Measurements from ENCODE around the gene CD99L2.

Gene CD99L2

GRCh38 chrX:150763303-150763797 is 135.1 kb downstream of the CD99L2 start:
- no peak overlapping the region for H3K4me3 ChIP-seq (ENCODE audit: low read depth, low read length)
- ChIA-PET CTCF (interaction anchor here (1.3 to 1.5 kb wide), 2 partner anchors 8 to 9 kb away, joined by 3 to 8 read pairs; no protein-coding TSS in a partner anchor), POLR2A (no interaction called here)
- DNase-seq (ENCODE audit: low read depth, low spot score): no peak
- TF ChIP-seq CTCF (IDR thresholded peaks at IDR 0.05; ENCODE audit: insufficient read depth, low read length, missing control alignments): no peak

- CTCF ChIA-PET: interaction anchor here (0.9 to 1.3 kb wide), 2 partner anchors 9 to 319 kb away, joined by 3 read pairs; no protein-coding TSS in a partner anchor
These were observed 136.0 kb downstream of the CD99L2 start for GRCh38 chrX:150762258-150763165.

GRCh38 chrX:150761819-150762216 is 136.7 kb downstream of the CD99L2 start:
- TF ChIP-seq CTCF (IDR thresholded peaks at IDR 0.05; ENCODE audit: insufficient read depth, low read length, missing control alignments): no peak
- H3K4me3 ChIP-seq (ENCODE audit: low read depth, low read length): no peak overlapping the region
- DNase-seq (ENCODE audit: low read depth, low spot score): no peak
- ChIA-PET CTCF (interaction anchor here (0.9 to 1.3 kb wide), 3 partner anchors 10 to 320 kb away, joined by 3 read pairs; no protein-coding TSS in a partner anchor), POLR2A (no interaction called here)

More at GRCh38 chrX:150762258-150763165, 136.0 kb downstream of the CD99L2 start:
- no peak for DNase-seq (ENCODE audit: low read depth, low spot score)
- TF ChIP-seq CTCF (IDR thresholded peaks at IDR 0.05; ENCODE audit: insufficient read depth, low read length, missing control alignments): no peak
- POLR2A ChIA-PET: no interaction called here
- no peak overlapping the region for H3K4me3 ChIP-seq (ENCODE audit: low read depth, low read length)

GRCh38 chrX:150761176-150761818 is 137.2 kb downstream of the CD99L2 start:
- no peak overlapping the region for H3K4me3 ChIP-seq (ENCODE audit: low read depth, low read length)
- ChIA-PET CTCF (interaction anchor here (0.9 to 1.1 kb wide), 2 partner anchors 34 to 320 kb away, joined by 3 read pairs; no protein-coding TSS in a partner anchor), POLR2A (no interaction called here)
- no peak for DNase-seq (ENCODE audit: low read depth, low spot score)
- TF ChIP-seq CTCF (IDR thresholded peaks at IDR 0.05; ENCODE audit: insufficient read depth, low read length, missing control alignments): no peak

- ChIA-PET POLR2A (no interaction called here), CTCF (no interaction called here)
- DNase-seq (ENCODE audit: low read depth, low spot score): no peak
- TF ChIP-seq CTCF (IDR thresholded peaks at IDR 0.05; ENCODE audit: insufficient read depth, low read length, missing control alignments): no peak
- H3K4me3 ChIP-seq (ENCODE audit: low read depth, low read length): no peak overlapping the region
These were observed 138.7 kb downstream of the CD99L2 start for GRCh38 chrX:150759568-150760416.
